Measurements from ENCODE around the gene ADAMTS15.

- TF ChIP-seq CTCF (IDR thresholded peaks at IDR 0.05) (no peak), EZH2 (IDR thresholded peaks at IDR 0.05; ENCODE audit: borderline replicate concordance, insufficient read depth, low read depth, low read length, poor library complexity, severe bottlenecking) (no peak)
These were observed 43.0 kb upstream of the ADAMTS15 start for GRCh38 chr11:130405428-130405827.

Measured in B cell (primary cell).